Breast epithelium (tissue), 4 donors: Measurements from ENCODE around the gene AFAP1L1. TPM values are rescaled to one million over a fixed set of nuclear protein-coding genes. Genes with fewer than 3 reads are reported as not detected.

ENCODE experiments used
- DNase-seq, 2 donors: peaks; one replicate each; pipeline ENCODE4 v3.0.0-alpha.2; 2019; ENCODE audit warnings: low spot score in 2 of 2
- H3K27ac ChIP-seq, 2 donors: fragments of 200-600 bp; sonication (generic) in 1 of 2; one replicate each; pipeline ENCODE4 v1.5.1; 2016 to 2019; ENCODE audit warnings: mild to moderate bottlenecking in 1 of 2
- H3K27me3 ChIP-seq, 2 donors: fragments of 200-600 bp; sonication (generic) in 1 of 2; one replicate each; pipeline versions ENCODE4 v1.5.1 to v1.6.0; 2017 to 2019; ENCODE audit warnings: control low read depth in 1 of 2, mild to moderate bottlenecking in 1 of 2
- H3K36me3 ChIP-seq: fragments of 200-600 bp; one replicate; pipeline ENCODE4 v1.5.1; 2019
- H3K4me1 ChIP-seq, 2 donors: fragments of 200-600 bp; sonication (generic); one replicate each; pipeline ENCODE4 v1.5.1; 2016 to 2019; ENCODE audit warnings: control low read depth in 1 of 2
- H3K4me3 ChIP-seq, 3 donors: fragments of 200-600 bp; sonication (generic); 1 replicate in 2 of 3; 2 replicates in 1 of 3; pipeline ENCODE4 v1.5.1; 2016 to 2019; ENCODE audit warnings: mild to moderate bottlenecking in 3 of 3, moderate library complexity in 2 of 3
- H3K9me3 ChIP-seq, 2 donors: fragments of 200-600 bp; sonication (generic) in 1 of 2; one replicate each; pipeline ENCODE4 v1.5.1; 2016 to 2019; ENCODE audit warnings: control low read depth in 1 of 2
- POLR2A ChIP-seq: fragments of 450-650 bp; IDR thresholded peaks from one replicate; pipeline ENCODE4 v1.6.1; 2016; ENCODE audit warnings: antibody characterized with exemption, mild to moderate bottlenecking, moderate library complexity
- POLR2AphosphoS5 ChIP-seq, 3 donors: sonication (generic); formaldehyde crosslinking; IDR thresholded peaks; one replicate each; pipeline ENCODE4 v1.6.1; 2017; ENCODE audit warnings: antibody characterized with exemption in 3 of 3
- intact Hi-C: fragments of 100-400 bp; cut with DNase I; formaldehyde crosslinking; loops from one replicate; pipeline ENCODE4 v1.15.1; 2023; ENCODE audit warnings: low total_unique reads
- total RNA-seq, 3 donors: library from RNA; depleted of rRNA; stranded (reverse); fragments of >200 nt; gene quantifications; one replicate each; pipeline ENCODE4 v1.1.0, GENCODE V29; 2016
- TF ChIP-seq, protein P1 (sequence below), 3 donors: fragments of 450-650 bp; IDR thresholded peaks; one replicate each; pipeline ENCODE4 v1.5.1; 2016 to 2017; ENCODE audit warnings: antibody characterized with exemption in 3 of 3, mild to moderate bottlenecking in 3 of 3, moderate library complexity in 3 of 3

The AFAP1L1 gene
- total RNA-seq, 3 donors from 2014 or later, result 13.3 to 108 (median 26.5) TPM

DNA sequence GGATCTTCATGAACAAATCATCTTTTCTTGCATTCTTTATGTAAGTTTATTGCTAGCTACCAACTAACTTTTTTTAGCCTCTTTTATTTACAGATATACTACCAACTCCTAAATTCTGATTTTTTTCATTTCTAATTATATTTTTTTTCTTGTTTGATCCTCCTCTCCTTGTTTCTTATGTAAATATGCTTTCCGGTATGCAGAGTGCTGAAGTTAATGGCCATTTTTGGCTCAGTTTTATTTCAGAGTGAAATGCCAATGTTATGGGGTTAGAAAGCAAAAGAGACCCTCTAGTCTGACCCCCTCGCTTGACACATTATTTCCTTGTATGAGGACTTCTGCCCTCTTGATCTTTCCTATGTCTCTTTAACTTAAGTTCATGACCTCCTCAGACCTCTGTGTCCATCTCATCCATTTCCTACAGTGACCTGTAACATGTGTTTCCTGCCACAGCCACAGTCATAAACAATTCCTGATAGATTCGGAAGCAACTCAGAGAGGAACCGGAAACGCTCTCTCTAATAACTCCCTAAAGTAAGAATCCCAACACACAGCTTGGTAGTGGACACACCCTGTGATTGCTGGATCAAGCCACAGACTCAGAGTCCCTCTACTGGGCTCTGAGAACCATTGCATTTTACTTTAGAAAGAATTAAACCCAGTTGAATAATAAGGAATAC is 42.9 kb upstream of the AFAP1L1 start:
- DNase-seq, result no peak
- intact Hi-C loops, result loop anchor here (10.0 kb wide), 1 partner anchor 74 kb away; no protein-coding TSS in a partner anchor
- H3K9me3 ChIP-seq, result no peaks in the 10 kb centered on the region
- no peaks in the 10 kb centered on the region for H3K36me3 ChIP-seq
- no peak overlapping the region for H3K4me3 ChIP-seq
- TF ChIP-seq, protein P1, sequence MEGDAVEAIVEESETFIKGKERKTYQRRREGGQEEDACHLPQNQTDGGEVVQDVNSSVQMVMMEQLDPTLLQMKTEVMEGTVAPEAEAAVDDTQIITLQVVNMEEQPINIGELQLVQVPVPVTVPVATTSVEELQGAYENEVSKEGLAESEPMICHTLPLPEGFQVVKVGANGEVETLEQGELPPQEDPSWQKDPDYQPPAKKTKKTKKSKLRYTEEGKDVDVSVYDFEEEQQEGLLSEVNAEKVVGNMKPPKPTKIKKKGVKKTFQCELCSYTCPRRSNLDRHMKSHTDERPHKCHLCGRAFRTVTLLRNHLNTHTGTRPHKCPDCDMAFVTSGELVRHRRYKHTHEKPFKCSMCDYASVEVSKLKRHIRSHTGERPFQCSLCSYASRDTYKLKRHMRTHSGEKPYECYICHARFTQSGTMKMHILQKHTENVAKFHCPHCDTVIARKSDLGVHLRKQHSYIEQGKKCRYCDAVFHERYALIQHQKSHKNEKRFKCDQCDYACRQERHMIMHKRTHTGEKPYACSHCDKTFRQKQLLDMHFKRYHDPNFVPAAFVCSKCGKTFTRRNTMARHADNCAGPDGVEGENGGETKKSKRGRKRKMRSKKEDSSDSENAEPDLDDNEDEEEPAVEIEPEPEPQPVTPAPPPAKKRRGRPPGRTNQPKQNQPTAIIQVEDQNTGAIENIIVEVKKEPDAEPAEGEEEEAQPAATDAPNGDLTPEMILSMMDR (IDR thresholded peaks at IDR 0.05), result peak in 2 of 3 donors; percentile 48 to 83
- peak in 2 of 3 donors; percentile 30 to 69 for TF ChIP-seq POLR2AphosphoS5 (IDR thresholded peaks at IDR 0.05)
- TF ChIP-seq POLR2A, result no peak
- H3K27me3 ChIP-seq, result no peaks in the 10 kb centered on the region
- H3K27ac ChIP-seq, result no peak overlapping the region
- no peaks in the 10 kb centered on the region for H3K4me1 ChIP-seq

DNA sequence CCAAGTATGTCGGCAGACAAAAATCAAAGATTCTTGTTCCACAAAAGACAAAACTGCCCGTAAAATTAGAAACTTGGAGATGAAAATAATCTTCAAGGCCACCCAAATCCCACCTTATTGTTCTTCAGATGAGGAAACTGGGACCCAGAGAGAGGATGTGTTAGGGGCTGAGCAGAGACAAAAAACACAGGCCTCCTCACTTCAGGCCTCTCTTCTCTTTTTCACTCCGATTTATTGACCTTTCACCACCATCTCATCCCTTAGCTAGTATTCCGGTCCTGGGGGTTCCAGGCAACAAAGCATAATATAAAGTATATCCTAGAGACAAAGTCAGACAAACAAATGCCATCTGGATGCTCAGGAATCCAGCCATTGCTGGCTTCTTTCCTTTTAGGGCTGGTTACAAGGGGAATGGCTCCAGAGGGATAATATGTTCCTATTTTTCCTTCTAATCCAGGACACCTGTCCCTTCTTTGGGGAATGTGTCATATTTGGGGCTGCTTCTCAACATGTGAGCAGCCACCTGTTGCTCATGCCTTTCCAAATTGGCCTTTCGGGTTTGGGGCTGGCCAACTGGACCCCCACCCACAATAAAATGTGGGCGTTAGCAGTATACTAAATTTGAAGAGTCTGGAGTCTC is 42.2 kb upstream of the AFAP1L1 start:
- Histone ChIP-seq H3K4me1 (no peaks in the 10 kb centered on the region), H3K27me3 (no peaks in the 10 kb centered on the region), H3K36me3 (no peaks in the 10 kb centered on the region), H3K27ac (no peak overlapping the region), H3K4me3 (no peak overlapping the region), H3K9me3 (no peaks in the 10 kb centered on the region)
- TF ChIP-seq, protein P1 (IDR thresholded peaks at IDR 0.05), result no peak
- TF ChIP-seq POLR2AphosphoS5 (IDR thresholded peaks at IDR 0.05), result no peak
- TF ChIP-seq POLR2A, result no peak
- no peak for DNase-seq
- intact Hi-C loops, result loop anchor here (10.0 kb wide), 1 partner anchor 75 kb away; no protein-coding TSS in a partner anchor

DNA sequence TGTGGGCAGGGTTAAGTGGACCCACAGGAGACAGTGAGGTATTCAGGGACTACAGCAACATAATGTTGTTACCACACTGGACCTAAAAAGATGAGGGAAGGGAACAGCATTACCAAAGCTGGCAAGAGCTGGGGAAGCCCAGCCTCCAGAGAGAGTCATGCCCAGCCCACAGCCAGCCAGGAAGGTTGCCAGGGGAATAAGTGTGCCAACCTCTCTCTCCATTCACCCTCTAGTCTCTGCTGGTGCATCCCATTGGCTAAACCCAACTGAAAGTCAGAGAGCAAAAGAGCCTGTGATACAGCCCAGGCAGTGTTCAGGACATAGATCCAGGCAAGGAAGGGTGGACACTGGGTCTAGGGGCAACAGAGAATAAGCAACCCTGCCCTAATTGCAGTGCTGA is 35.8 kb upstream of the AFAP1L1 start:
- H3K4me1 ChIP-seq, result no peaks in the 10 kb centered on the region
- H3K27me3 ChIP-seq, result no peaks in the 10 kb centered on the region
- no peaks in the 10 kb centered on the region for H3K9me3 ChIP-seq
- no peak overlapping the region for H3K4me3 ChIP-seq
- no peak for DNase-seq
- no peak overlapping the region for H3K27ac ChIP-seq
- intact Hi-C loops, result no loop called here
- no peaks in the 10 kb centered on the region for H3K36me3 ChIP-seq
- TF ChIP-seq, protein P1 (IDR thresholded peaks at IDR 0.05), result no peak
- no peak for TF ChIP-seq POLR2AphosphoS5 (IDR thresholded peaks at IDR 0.05)
- no peak for TF ChIP-seq POLR2A

DNA sequence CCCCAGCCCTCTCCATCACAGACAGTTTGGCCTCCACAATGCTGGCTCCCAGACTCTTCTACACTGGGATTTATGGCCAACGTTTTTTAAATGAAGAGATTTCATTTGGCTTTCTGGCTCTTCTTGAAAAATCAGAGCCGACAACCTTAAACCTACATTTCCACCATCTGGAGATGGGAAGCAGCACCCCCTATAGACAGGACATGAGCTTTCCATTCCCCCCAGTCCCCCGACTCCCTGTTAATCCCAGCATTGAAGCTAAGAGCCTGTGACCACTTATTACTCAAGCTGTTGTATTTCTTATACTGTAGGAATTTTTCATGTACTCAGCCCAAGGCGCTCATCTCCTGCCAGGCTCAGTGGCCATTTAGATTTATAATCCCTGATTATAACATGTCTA is 34.0 kb upstream of the AFAP1L1 start:
- no peak for DNase-seq
- Histone ChIP-seq H3K27me3 (no peaks in the 10 kb centered on the region), H3K36me3 (no peaks in the 10 kb centered on the region), H3K9me3 (no peaks in the 10 kb centered on the region), H3K4me3 (no peak overlapping the region), H3K4me1 (no peaks in the 10 kb centered on the region), H3K27ac (no peak overlapping the region)
- intact Hi-C loops, result no loop called here
- TF ChIP-seq POLR2AphosphoS5 (IDR thresholded peaks at IDR 0.05), result no peak

DNA sequence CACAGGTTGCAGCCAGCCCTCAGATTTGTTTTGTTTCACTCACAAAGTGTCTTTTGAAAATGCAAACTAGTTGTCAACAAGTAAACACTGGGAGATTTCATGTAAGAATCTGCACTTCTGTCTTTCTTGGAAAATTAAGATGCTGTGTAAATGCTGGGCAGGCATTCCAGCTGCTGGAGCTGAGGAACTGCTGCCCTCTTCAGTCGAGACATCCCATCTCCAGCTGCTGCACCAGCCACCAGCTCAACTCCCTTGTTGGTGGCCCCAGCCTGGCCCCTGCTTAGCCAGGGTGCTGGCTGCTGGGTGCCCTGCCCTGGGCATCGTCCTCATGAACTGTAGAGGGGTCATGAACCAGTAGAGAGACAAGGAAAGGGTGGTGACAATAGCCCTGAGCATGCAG is 33.1 kb upstream of the AFAP1L1 start:
- DNase-seq, result no peak
- H3K36me3 ChIP-seq, result no peaks in the 10 kb centered on the region
- no peak for TF ChIP-seq POLR2AphosphoS5 (IDR thresholded peaks at IDR 0.05)
- TF ChIP-seq, protein P1 (IDR thresholded peaks at IDR 0.05), result no peak
- no peak for TF ChIP-seq POLR2A
- no peaks in the 10 kb centered on the region for H3K9me3 ChIP-seq
- intact Hi-C loops, result no loop called here
- no peak overlapping the region for H3K27ac ChIP-seq
- H3K4me3 ChIP-seq, result no peak overlapping the region
- no peaks in the 10 kb centered on the region for H3K4me1 ChIP-seq
- H3K27me3 ChIP-seq, result no peaks in the 10 kb centered on the region
